Measurements from ENCODE around the gene PLK5.
"Not testable (repeated sequence)": the region's sequence is repeated elsewhere in the genome, so short reads cannot be mapped to it uniquely, and the experiment has no call there.

The PLK5 gene

GRCh38 chr19:1491849-1492170 is 32.1 kb upstream of the PLK5 start:
- no peak for DNase-seq

- DNase-seq: no peak
Observed at GRCh38 chr19:1492474-1493006, 31.3 kb upstream of the PLK5 start.

- DNase-seq: no peak
Observed at GRCh38 chr19:1494115-1494815, 29.6 kb upstream of the PLK5 start.

DNA sequence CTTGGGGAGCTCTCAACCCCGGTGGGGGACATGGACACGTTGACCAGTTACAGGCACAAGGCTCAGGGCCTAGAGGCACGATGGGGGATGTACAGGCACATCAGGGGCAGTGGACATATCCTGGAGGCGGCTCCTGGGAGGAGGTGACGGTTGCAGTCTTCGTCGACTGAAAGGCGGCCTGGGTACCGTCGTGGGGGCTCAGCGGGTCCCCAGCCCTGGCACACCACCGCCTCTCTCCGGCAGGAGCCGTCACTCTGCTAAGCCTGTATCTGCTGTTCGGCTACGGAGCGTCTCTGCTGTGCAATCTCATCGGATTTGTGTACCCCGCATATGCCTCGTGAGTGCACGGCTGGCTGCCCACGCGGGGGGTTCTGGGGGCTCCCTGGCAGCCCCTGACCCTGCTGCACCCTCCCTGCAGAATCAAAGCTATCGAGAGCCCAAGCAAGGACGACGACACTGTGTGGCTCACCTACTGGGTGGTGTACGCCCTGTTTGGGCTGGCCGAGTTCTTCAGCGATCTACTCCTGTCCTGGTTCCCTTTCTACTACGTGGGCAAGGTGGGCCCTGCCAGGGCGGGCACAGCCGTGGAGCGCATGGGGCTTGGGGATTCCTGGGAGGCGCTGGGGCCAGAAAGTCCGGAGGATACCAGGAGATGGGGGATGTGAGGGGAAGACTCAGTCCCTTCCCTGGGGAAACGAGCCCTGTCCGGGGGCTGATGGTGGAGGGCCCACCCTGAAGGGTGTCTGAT is 28.7 kb upstream of the PLK5 start:
- DNase-seq: no peak

- no peak for DNase-seq
Observed at GRCh38 chr19:1495799-1496713, 27.8 kb upstream of the PLK5 start.

DNA sequence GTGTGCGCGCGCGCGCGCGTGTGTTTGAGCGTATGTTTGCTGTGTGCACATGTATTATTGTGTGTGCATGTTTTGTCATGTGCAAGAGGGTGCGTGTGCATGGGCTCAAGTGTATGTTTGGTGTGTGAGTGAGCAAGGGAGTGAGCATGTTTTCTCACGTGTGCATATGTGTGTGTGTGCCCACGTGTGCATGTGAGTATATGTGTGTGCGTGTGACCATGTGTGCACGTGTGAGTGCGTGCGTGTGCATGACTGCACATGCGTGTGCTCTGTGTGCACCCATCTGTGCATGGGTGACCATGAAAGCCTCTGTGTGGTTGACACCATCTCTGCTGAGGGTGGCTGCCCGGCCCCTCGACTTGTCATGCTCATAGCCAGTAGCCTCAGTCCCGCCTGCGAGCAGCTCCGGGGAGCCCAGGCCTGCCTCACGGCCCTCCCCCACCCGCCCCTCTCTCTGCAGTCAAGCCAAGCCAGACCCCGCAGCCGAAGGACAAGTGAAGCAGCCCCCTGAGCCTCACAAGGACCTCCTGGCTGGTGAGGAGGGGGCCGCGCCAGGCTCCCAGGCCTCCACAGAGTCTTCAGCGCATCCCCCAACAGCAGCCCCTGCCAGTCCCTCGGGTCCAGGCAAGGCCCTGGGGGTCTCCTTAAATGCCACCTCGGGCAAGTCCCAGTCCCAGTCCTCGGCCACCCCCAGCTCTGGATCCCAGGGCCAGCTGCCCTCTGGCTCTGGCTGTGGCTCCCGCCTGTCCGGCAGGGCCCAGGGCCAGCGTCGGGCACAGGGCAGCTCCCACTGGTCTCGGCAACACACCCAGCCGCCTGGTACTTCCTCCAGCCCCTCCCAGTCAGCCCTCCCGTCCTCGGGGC is 26.9 kb upstream of the PLK5 start:
- DNase-seq: no peak

DNA sequence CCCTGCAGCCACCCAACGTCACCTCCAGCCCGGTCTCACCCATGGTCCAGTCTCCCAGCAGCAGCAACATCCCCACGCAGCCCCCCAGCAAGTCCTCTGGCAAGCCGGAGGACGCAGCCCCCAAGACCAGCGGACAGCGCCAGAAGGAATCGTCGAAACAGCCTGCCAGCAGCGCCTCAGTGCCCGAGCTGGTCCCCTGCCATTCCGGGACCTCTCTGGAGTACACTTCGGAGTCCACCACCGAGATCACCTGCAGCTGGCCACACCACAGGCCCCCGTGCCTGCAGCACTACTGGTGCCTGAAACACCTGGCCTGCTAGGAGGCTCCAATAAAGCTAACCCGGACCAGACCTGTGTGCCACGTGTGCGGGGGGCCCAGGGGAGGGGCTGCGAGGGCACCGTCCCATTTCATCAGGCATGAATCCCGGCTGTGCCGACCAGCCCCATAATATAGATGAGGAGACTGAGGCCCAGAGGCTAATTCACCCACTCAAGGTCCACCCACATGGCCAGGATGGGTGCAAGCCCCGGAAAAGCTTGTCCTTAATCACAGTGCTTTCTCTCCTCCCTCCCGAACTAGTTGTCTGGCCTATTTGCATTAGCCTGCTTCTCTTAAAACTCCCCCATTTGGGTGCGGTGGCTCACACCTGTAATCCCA is 26.2 kb upstream of the PLK5 start:
- DNase-seq: no peak

DNA sequence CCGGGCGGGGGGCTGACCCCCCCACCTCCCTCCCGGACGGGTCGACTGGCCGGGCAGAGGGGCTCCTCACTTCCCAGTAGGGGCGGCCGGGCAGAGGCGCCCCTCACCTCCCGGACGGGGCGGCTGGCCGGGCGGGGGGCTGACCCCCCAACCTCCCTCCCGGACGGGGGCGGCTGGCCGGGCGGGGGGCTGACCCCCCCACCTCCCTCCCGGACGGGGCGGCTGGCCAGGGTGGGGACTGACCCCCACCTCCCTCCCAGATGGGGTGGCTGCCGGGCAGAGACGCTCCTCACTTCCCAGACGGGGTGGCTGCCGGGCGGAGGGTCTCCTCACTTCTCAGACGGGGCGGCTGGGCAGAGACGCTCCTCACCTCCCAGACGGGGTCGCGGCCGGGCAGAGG is 24.6 kb upstream of the PLK5 start:
- not testable (repeated sequence) for DNase-seq

DNA sequence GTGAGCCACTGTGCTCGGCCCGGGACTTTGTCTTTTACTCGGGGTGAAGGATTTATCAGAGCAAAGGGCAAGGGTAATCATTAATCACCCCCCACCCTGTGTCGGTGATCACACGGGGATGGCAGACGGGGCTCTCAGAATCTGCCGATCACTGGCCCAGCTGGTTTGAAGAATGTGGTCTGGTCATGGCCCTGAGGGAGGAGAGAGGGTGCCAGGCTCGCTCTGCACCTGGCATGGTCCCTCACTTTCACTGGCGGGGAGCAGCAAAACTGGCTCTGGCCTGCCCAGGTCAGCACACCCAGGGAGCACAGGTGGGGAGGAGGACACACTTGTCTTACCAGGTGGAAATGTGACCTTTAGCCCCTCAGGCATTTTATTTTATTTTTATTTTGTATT is 22.7 kb upstream of the PLK5 start:
- DNase-seq: no peak

DNA sequence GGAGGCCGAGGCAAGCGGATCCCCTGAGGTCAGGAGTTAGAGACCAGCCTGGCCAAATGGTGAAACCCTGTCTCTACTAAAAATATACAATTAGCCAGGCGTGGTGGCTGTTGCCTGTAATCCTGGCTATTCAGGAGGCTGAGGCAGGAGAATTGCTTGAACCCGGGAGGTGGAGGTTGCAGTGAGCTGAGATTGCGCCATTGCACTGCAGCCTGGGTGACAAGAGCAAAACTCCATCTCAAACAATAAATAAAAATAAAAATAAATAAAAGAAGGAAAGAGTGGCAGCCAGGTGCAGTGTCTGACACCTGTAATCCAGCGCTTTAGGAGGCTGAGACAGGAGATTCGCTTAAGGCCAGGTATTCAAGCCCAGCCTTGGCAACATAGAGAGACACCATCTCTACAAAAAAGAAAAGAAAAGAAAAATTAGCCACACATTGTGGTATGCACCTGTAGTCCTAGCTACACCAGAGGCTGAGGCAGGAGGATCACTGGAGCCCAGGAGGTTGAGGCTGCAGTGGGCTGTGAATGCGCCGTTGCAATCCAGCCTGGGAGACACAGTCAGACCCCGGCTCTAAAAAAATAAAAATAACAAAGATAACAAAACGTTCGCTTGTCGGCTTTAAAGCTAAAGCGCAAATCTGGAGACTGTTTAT is 21.3 kb upstream of the PLK5 start:
- DNase-seq: no peak

- DNase-seq: peak; percentile 22
Observed at GRCh38 chr19:1503089-1503924, 20.6 kb upstream of the PLK5 start.

DNA sequence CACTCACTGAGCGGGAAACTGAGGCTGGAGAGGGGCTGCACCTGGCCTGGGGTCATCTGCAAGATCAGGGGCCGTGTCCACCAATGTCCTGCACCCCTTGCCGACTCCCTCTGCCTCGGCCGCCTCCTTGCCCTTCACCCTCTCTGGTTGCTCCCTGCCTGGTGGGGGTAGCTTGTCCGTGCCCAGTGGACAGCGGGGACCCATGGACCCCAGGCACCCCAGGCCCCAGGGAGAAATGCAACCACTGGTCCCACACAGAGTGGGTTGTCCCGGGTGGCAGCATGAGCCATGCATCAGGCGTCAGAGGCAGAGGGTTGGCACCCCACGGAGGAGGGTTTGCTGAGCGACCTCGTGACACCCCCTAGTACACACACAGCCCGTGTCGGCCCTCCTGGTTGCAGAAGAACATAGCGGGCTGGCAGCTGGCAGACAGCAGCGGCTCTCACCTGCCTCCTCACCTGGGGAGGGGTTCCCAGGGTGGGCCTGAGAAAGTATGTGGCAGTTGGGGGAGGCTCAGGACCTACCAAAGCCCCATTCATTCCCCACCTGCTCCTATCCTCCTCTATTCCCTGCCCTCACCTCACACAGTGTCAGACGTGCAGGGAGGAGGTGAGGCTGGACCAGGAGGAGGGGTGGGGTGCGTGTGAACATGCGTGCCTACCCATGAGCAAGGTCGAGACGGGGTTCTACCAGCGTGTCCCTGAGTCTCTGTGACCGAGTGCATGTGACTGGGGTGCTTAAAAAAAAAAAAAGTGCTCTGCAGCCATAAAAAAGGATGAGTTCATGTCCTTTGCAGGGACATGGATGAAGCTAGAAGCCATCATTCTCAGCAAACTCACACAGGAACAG is 19.7 kb upstream of the PLK5 start:
- DNase-seq: no peak

GRCh38 chr19:1505012-1505411 is 18.9 kb upstream of the PLK5 start:
- DNase-seq: no peak

GRCh38 chr19:1505991-1506881 is 17.6 kb upstream of the PLK5 start:
- DNase-seq: no peak

- no peak for DNase-seq
Observed at GRCh38 chr19:1507192-1507660, 16.7 kb upstream of the PLK5 start.

- peak; percentile 90 for DNase-seq
Observed at GRCh38 chr19:1507763-1508506, 15.9 kb upstream of the PLK5 start.

DNA sequence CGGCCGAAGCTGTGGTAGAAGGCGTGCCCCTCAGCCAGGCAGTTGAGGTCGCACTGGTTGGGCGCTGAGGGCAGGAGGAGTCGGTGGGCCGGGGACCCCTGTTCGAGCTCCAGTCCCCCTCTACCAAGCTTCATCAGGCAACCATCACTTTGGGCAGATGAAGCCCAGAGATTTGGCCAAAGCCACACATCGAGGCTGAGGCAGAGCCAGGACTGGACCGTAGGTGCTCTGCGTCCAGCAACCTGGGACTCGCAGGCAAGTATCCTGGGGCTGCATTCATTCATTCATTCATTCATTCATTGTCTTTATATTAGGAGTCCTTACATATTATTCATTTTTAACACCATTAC is 15.4 kb upstream of the PLK5 start:
- DNase-seq: no peak

Measured in HCEC 1CT (cell line).